ENCODE measurements around the gene PHF14.

The PHF14 gene

GRCh38 chr7:11109659-11110058 lies 136.0 kb downstream of the PHF14 start:
- no peak for DNase-seq

DNA sequence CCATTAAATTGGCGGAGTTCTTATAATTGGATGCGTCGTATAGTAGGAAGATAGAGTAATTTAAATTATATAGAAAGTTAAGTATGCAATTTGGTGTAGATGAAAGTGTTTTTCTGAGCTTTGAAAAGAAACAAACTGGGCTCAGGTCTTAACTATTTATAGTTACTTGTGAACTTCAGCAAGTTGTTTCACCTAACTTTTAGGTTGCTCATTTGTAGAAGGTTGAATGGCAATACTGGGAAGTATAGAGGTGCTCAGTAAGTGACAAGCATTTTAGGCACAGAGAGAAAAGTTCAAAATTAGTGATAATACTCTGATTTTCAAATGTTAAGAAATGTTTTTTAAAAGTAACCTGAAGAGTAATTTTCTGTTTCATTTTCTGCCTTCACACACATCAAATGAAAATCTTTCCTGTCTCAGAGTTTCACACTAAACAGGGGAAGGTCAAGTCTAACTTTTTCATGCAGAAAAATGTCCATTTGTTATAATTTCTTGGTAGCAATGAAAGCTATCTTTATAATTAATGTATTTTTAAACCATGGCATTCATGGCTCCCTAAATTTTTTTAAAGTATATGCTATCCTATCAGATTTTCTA lies 146.5 kb downstream of the PHF14 start:
- DNase-seq: no peak

- DNase-seq: no peak
These were observed 147.1 kb downstream of the PHF14 start for GRCh38 chr7:11120675-11121220.

DNA sequence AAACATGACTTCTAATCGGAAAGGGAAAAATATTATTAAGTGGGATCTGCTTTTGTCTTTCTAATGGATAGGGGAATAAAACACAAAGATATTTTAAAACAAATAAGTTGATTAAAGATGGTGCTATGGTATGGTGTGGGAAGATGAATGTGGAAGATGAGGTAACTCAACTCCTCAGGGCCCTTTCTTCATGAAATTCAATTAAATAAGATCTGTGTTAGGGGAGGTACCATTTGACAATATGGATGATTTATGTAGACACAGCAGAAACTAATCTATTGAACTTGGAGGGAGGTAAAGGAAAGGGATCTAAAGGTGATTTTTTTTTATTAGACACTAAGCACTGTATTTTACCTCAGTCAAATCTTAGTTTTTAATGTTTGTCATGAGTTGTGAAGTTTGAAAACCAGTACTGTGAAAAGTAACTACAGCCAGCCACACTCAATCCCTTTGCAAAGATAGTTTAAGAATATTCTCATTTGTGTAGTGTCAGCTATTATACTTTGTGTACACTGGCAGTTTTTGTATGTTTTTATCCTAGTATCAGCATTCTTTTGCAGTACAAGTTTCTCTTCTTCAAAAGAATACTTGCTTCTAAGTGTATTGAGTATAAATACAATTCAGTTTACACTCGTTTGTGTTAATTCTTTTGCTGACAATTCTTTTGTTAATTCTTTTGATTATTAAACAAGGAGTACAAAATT lies 151.3 kb downstream of the PHF14 start:
- DNase-seq: no peak

DNA sequence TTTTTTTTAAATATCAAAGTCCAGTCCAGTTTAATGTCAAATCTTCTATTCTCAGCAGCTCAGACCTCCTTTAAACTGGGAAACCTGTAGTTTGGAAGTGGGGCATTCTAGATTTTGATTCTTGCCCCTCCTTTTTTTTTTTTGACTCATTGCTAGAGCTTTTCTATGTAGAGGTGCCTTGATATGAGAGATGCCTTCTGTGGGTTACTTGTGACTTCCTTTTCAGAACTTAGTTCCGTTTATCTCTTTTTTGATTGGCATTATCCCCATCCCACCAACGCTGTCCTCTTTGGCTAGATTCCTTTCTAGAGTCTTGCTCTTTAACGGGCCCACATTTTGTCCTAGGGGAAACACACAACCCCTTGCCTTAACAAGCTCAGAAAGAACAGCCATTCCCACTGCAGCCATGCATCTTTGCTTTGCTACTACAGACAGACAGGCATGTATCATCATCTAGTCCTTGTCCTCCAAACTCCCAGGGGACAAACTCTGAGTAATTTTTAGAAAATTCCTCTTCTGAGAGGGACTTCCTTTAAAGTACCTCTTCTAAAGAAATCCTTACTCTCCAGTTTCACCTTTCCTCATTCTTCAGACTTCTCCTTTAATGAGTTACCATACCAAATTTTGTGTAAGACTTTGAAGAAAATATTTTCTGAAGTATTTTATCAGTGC lies 153.6 kb downstream of the PHF14 start:
- DNase-seq: no peak

DNA sequence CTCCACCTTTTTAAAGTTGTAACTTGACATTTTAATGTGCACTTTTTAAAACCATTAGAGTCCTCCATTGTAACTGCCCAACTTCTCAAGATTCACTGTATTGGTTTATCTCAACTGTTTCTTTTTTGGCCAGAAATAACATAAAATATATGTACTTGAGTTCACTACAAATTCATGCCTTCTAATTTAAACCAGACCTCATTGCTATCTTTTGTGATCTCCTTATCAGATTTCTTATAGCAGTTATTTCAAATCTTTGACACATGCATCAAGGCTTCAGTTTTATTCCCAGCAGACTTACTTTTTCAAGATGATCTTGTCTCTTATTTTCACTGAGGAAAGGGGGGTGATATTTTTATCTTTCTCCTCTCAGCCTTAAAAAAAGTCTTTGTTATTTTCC lies 154.3 kb downstream of the PHF14 start:
- no peak for DNase-seq

GRCh38 chr7:11128498-11128897 lies 154.8 kb downstream of the PHF14 start:
- DNase-seq: no peak

DNA sequence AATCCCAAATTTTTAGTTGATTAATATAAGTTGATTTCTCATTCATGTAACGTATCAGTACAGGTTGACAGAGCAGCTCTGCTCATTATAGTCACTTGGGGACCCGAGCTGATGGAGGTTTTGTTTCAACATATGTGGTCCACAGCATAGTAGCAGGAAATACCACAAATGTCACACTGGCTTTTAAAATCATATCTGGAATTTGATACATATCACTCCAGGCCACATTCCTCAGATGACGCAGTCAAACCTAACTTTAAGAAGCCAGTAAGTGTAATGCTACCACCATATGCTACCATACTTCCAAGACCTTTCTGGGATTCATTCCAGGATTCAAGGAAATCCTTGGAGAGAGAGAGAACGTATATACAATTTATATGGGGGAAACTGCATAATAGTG lies 156.3 kb downstream of the PHF14 start:
- no peak for DNase-seq

- DNase-seq: no peak
These were observed 156.9 kb downstream of the PHF14 start for GRCh38 chr7:11130601-11131000.

- DNase-seq: no peak
These were observed 159.8 kb downstream of the PHF14 start for GRCh38 chr7:11133436-11133959.

DNA sequence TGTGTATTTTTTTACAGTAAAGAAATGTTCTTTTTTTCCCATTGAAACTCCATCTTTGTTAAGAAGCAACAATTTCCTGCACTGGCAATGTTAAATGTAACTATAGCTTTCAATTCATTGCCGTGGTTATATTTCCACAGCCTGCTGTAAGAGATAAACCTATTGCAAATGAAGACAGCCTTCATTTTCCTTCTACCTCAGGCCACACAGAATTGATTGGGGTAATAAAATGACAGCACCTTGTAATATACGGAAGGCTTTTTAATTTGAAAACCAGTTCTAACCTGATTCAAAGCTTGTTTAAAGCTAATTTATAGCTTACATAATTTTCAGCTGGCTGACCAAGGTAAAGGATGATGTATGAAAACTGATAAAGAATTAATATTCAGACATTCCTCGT lies 161.9 kb downstream of the PHF14 start:
- no peak for DNase-seq

GRCh38 chr7:11141541-11141940 lies 167.9 kb downstream of the PHF14 start:
- DNase-seq: no peak

GRCh38 chr7:11153694-11154093 lies 180.0 kb downstream of the PHF14 start:
- DNase-seq: no peak

- DNase-seq: no peak
These were observed 182.2 kb downstream of the PHF14 start for GRCh38 chr7:11155883-11156282.

DNA sequence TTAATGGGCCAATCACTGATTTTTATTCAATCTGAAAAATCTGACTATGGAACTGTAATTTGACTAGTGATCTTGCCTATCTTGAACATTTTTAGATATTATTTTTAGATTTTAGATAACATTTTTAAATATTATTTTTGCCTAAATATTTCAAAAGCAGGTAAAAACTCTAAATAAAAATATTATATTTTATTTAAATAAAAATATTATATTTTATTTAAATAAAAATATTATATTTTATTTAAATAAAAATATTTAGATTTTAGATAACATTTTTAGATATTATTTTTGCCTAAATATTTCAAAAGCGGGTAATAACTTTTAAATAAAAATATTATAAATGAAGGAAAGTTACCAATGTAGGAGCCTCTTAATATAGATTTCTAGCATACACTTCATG lies 187.8 kb downstream of the PHF14 start:
- no peak for DNase-seq

DNA sequence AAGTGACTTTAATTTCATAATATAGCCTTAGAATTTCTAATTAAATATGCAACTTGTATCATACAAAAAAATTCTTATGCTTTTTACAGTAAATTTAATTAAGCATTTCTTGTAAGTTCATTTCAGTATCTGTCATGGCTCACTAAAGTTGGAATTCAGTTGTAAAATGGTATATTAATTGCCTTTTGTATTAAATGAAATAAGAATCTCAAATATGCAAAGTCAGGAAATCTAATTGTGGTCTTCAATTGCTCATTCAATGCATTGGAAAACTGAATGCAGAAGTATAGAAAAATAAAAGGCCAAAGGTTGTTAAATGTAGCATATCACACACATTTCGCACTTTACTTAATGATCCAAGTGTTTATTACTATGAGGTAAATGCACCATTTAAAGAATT lies 189.5 kb downstream of the PHF14 start:
- DNase-seq: no peak

- DNase-seq: no peak
These were observed 192.4 kb downstream of the PHF14 start for GRCh38 chr7:11166051-11166450.

GRCh38 chr7:11168650-11169170 lies 195.0 kb downstream of the PHF14 start:
- DNase-seq: no peak

DNA sequence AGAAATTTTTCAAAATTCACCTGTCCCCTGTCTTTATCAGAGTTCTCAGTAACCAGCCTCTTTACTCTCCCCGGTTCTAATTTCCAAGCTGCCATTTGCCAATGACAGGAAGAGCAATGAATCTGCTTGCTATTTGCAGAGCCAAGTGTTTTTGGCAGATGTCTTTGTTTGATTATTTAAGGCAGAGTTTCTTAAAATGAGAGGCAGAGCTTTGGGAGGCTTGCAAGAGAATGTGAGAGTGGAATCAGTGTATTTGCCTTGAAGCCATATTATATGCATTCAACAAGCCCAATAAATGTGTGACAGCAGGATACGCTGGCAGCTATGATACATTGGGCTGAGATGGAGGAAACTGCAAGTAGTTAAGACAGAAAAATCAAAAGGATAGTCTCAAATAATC lies 196.5 kb downstream of the PHF14 start:
- no peak for DNase-seq

DNA sequence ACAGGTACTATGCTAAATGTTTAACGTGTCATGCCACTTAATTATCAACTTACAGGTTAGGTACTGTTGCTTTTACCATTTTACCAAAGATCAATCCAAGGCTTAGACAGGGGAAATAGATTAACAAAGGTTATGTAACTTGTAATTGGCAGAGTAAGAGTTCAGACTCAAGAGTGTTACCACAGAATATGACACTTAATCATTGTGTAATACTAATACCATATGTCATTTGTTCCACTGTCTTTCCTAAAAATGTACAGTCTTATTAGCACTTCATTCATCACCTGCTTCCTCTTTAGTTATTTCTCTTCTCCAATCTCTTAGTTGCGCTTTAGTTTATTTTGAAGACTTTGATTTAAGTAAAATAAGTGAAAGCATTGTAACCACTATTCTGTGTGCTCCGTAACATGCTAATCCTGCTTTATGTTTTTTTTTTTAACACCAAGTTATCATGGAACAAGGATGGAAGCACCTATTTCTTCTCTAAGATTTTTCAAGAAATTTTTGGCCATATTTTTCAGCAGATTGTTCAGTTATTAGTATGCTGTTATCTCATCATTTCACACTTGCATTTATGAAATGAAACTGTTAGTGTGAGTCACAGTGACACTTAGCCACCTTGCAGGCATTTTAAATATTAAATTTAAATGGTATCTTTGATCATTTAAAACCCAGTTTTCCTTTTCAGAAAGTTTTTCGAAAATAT lies 197.3 kb downstream of the PHF14 start:
- no peak for DNase-seq

DNA sequence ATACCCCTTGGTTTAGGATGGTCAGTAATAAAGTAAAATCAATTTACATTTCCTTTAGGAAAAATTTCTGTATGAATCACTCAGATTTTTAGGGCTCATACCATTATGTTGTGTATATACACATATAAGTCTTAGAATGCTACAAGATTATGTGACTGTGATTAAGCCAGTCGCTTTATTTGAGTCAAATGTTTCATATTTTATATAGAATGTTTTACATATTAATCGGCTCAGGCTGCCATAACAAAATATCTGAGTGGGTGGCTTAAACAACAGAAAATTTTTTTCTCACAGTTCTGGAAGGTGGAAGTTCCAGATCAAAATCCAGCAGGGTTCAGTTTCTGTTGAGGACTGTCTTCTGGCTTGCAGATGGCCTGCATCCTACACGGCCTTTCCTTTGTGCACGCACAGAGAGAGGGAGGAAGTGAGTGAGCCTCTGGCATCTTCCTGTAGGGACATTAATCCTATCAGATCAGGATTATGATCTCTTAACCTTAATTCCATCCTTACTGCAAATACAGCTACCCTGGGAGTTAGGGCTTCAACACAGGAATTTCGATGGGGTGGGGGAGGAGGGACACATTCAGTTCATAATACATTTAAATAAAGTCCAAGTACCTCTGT lies 198.0 kb downstream of the PHF14 start:
- no peak for DNase-seq

- DNase-seq: no peak
These were observed 199.2 kb downstream of the PHF14 start for GRCh38 chr7:11172835-11173234.

- DNase-seq: no peak
These were observed 201.7 kb downstream of the PHF14 start for GRCh38 chr7:11175371-11175770.

Measured in activated CD4-positive, alpha-beta T cell treated with anti-CD3 and anti-CD28 coated beads, Interleukin-2, amount 50 U/mL, for 4 hours (primary cell).